Heart left ventricle (tissue), 16 donors: Measurements from ENCODE around the gene SLC10A7. TPM values are rescaled to one million over a fixed set of nuclear protein-coding genes. Genes with fewer than 3 reads are reported as not detected.

Experiments used
- ATAC-seq, 4 donors: fragments of 200-7000 bp; cut with Tn5 transposase; one replicate each; pipeline ENCODE4 v1.9.1; 2020 to 2022; ENCODE audit warnings: moderate library complexity in 4 of 4, mild to moderate bottlenecking in 3 of 4, moderate number of reproducible peaks in 1 of 4
- DNase-seq, 5 donors: peaks; one replicate each; pipeline ENCODE4 v3.0.0-alpha.2; 2020
- H3K27ac ChIP-seq, 12 donors: fragments of 200-600 bp; sonication (generic) in 4 of 12; one replicate each; pipeline versions ENCODE4 v1.5.0 to v1.8.0; 2016 to 2022; ENCODE audit warnings: mild to moderate bottlenecking in 2 of 12
- H3K27me3 ChIP-seq, 9 donors: fragments of 200-600 bp; sonication (generic) in 2 of 9; one replicate each; pipeline versions ENCODE4 v1.5.1 to v1.8.0; 2016 to 2022; ENCODE audit warnings: mild to moderate bottlenecking in 3 of 9
- H3K36me3 ChIP-seq, 9 donors: fragments of 200-600 bp; sonication (generic) in 2 of 9; one replicate each; pipeline versions ENCODE4 v1.5.0 to v1.8.0; 2018 to 2022; ENCODE audit warnings: mild to moderate bottlenecking in 2 of 9
- H3K4me1 ChIP-seq, 12 donors: fragments of 200-600 bp; sonication (generic) in 4 of 12; one replicate each; pipeline versions ENCODE4 v1.5.0 to v1.8.0; 2016 to 2022; ENCODE audit warnings: mild to moderate bottlenecking in 3 of 12
- H3K4me3 ChIP-seq, 12 donors: fragments of 200-600 bp; sonication (generic) in 4 of 12; one replicate each; pipeline versions ENCODE4 v1.5.0 to v1.8.0; 2017 to 2022; ENCODE audit warnings: mild to moderate bottlenecking in 9 of 12, moderate library complexity in 4 of 12
- H3K9me3 ChIP-seq, 12 donors: fragments of 200-600 bp; sonication (generic) in 4 of 12; one replicate each; pipeline versions ENCODE4 v1.5.0 to v1.8.0; 2016 to 2022; ENCODE audit warnings: mild to moderate bottlenecking in 1 of 12
- POLR2A ChIP-seq, 2 donors: fragments of 450-650 bp; IDR thresholded peaks; one replicate each; pipeline ENCODE4 v1.6.1; 2017; ENCODE audit warnings: antibody characterized with exemption in 2 of 2, mild to moderate bottlenecking in 2 of 2, moderate library complexity in 2 of 2
- WGBS, 4 donors: extraction: QIAGEN DNeasy Blood & Tissue Kit in 2 of 4; methylation state at CpG; one replicate each; pipeline versions ENCODE4 v1.1.5 to v1.1.7; 2013 to 2018; 5-methylcytosine and 5-hydroxymethylcytosine counted together
- intact Hi-C, 10 donors: fragments of 100-400 bp; cut with DNase I; formaldehyde crosslinking; loops; one replicate each; pipeline versions ENCODE4 v1.11.1 to v1.14.2; 2022
- polyA plus RNA-seq, 2 donors: library from polyadenylated mRNA; stranded (reverse); fragments of 200-250 nt; gene quantifications; one replicate each; pipeline ENCODE4 v1.2.3, GENCODE V29; 2013
- total RNA-seq, 9 donors: library from RNA; depleted of rRNA in 2 of 9; stranded (reverse); fragments of >200 nt in 2 of 9; fragmentation: NEBNext Ultra II Directional in 3 of 9; extraction: Animal tissue kit (Norgen Biotek cat#: 25700) in 3 of 9; gene quantifications; one replicate each; pipeline versions ENCODE4 v1.1.0 to v1.2.4, GENCODE V29; 2016 to 2023
- TF ChIP-seq, protein P1 (sequence below), 12 donors: fragments of 200-600 bp; sonication (generic) in 4 of 12; IDR thresholded peaks; one replicate each; pipeline versions ENCODE4 v1.5.0 to v1.8.0; 2018 to 2022; ENCODE audit warnings: antibody characterized with exemption in 12 of 12, mild to moderate bottlenecking in 5 of 12
- donor health status: ischemic (EF 13 %, LVEDD 7.1; RV severe dilation, severe dysfunction).
- donor health status: healthy with polysubstance abuse.
- donor health status: DM: no; HTN: yes; CAD: no.
- donor health status: DM: no; HTN: no; CAD: no.
- donor health status: ischemic (EF 25% LVEDD 6.9; RV normal size, moderate dysfunction).
- donor health status: ischemic (EF 25% LVEDD 5.7; RV mildly dilated, moderate dysfunction).
- donor health status: healthy.
- donor health status: DM: yes; HTN: yes; CAD: no.
- donor health status: ischemic (EF 35%, LVEDD 5.7; RV mildly dilated, moderate dysfunction).
- donor health status: nonischemic (EF 11% LVEDD 7.7; RV severe dilation, severe dysfunction).
- donor health status: DM: yes; HTN: yes; CAD: no.
- donor health status: PGD.
- donor health status: ischemic (EF 29% LVEDD 5.4; RV normal size, mild dysfunction).
- donor health status: nonischemic (EF 23%, LVEDD 6.1; RV moderate dilation, normal function).

The SLC10A7 gene
- total and polyA plus RNA-seq, 11 donors = 1.2 to 8.7 (median 3.1) TPM

DNA sequence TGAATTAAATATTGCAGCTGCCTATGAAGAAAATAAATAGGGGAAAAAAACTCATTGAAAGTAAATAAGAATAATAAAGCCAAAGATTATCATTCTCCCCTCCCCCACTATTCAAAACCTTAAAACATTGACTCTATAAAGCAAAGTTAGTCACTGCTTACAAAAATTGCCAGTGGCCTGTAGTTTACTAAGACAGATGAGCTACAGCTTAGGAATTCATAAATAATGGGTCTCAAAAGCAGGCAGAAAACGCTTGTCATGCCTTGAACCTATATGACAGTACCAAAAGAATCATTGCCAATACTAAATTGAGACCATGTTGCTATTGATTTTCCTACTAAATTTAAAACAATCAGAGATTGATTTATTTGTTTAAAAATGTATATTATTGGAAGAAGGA is 78.9 kb downstream of the SLC10A7 start:
- ATAC-seq = no peak
- DNase-seq = no peak
- intact Hi-C loops = no loop called here
- WGBS, 4 donors = 94 to 97% (median 95%) methylated on average over 1 of the region's 1 CpG
- TF ChIP-seq, protein P1, sequence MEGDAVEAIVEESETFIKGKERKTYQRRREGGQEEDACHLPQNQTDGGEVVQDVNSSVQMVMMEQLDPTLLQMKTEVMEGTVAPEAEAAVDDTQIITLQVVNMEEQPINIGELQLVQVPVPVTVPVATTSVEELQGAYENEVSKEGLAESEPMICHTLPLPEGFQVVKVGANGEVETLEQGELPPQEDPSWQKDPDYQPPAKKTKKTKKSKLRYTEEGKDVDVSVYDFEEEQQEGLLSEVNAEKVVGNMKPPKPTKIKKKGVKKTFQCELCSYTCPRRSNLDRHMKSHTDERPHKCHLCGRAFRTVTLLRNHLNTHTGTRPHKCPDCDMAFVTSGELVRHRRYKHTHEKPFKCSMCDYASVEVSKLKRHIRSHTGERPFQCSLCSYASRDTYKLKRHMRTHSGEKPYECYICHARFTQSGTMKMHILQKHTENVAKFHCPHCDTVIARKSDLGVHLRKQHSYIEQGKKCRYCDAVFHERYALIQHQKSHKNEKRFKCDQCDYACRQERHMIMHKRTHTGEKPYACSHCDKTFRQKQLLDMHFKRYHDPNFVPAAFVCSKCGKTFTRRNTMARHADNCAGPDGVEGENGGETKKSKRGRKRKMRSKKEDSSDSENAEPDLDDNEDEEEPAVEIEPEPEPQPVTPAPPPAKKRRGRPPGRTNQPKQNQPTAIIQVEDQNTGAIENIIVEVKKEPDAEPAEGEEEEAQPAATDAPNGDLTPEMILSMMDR (IDR thresholded peaks at IDR 0.05) = no peak
- TF ChIP-seq POLR2A (IDR thresholded peaks at IDR 0.05) = no peak
- Histone ChIP-seq H3K27ac (no peak overlapping the region), H3K9me3 (no peaks in the 10 kb centered on the region), H3K27me3 (no peaks in the 10 kb centered on the region), H3K36me3 (no peaks in the 10 kb centered on the region), H3K4me1 (peaks cover 0 to 13% (median 3%) of the 10 kb centered on the region in 12 donors), H3K4me3 (no peak overlapping the region)

GRCh38 chr4:146439999-146440398 is 81.7 kb downstream of the SLC10A7 start:
- no peak overlapping the region for H3K4me3 ChIP-seq
- no peak overlapping the region for H3K27ac ChIP-seq
- DNase-seq (no peak), ATAC-seq (no peak)
- TF ChIP-seq, protein P1 (IDR thresholded peaks at IDR 0.05) = no peak
- TF ChIP-seq POLR2A (IDR thresholded peaks at IDR 0.05) = no peak
- WGBS, 4 donors = 89 to 93% (median 91%) methylated on average over 4 of the region's 4 CpGs
- no peaks in the 10 kb centered on the region for H3K27me3 ChIP-seq
- intact Hi-C loops = no loop called here
- H3K36me3 ChIP-seq = no peaks in the 10 kb centered on the region
- H3K4me1 ChIP-seq = peaks cover 0 to 17% (median 3%) of the 10 kb centered on the region in 12 donors
- H3K9me3 ChIP-seq = no peaks in the 10 kb centered on the region

GRCh38 chr4:146439437-146439836 is 82.3 kb downstream of the SLC10A7 start:
- Histone ChIP-seq H3K27me3 (no peaks in the 10 kb centered on the region), H3K9me3 (no peaks in the 10 kb centered on the region), H3K4me1 (peaks cover 0 to 17% (median 3%) of the 10 kb centered on the region in 12 donors), H3K27ac (no peak overlapping the region), H3K36me3 (no peaks in the 10 kb centered on the region), H3K4me3 (no peak overlapping the region)
- DNase-seq (no peak), ATAC-seq (no peak)
- 98 to 100% (median 98%) methylated on average over 1 of the region's 1 CpG for WGBS, 4 donors
- TF ChIP-seq, protein P1 (IDR thresholded peaks at IDR 0.05) = no peak
- no peak for TF ChIP-seq POLR2A (IDR thresholded peaks at IDR 0.05)
- intact Hi-C loops = no loop called here

DNA sequence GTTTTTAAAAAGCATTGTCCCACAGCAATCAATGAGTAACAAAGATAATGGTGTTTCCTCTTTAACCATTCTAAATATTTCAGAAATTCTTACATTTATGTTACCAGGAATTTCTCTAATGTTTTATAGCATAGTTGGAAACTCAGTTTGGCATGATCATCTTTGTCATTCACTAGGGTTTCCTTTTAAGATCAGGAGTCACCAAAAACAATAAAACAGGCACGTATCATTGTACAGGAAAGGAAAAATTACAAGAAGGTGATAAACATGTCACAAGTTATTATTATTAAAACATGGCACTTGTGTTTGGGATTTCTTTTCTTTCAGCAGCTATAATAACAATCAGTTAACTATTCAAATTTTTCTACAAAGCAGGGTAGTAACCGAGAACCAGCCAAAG is 84.0 kb downstream of the SLC10A7 start:
- ATAC-seq (no peak), DNase-seq (no peak)
- H3K4me1 ChIP-seq = peaks cover 0 to 17% (median 3%) of the 10 kb centered on the region in 12 donors
- H3K9me3 ChIP-seq = no peaks in the 10 kb centered on the region
- H3K36me3 ChIP-seq = no peaks in the 10 kb centered on the region
- intact Hi-C loops = no loop called here
- TF ChIP-seq, protein P1 (IDR thresholded peaks at IDR 0.05) = no peak
- no peak for TF ChIP-seq POLR2A (IDR thresholded peaks at IDR 0.05)
- no peak overlapping the region for H3K4me3 ChIP-seq
- no peak overlapping the region for H3K27ac ChIP-seq
- WGBS, 4 donors = 47 to 72% (median 66%) methylated on average over 2 of the region's 2 CpGs
- no peaks in the 10 kb centered on the region for H3K27me3 ChIP-seq
